Measurements from ENCODE around the gene CLDN22. TPM values are rescaled to one million over a fixed set of nuclear protein-coding genes. Genes with fewer than 3 reads are reported as not detected.

The CLDN22 gene
- total RNA-seq, 1 donor from 2014 or later, result not detected

GRCh38 chr4:183321516-183321915 is 1.4 kb upstream of the CLDN22 start:
- no peak for DNase-seq

DNA sequence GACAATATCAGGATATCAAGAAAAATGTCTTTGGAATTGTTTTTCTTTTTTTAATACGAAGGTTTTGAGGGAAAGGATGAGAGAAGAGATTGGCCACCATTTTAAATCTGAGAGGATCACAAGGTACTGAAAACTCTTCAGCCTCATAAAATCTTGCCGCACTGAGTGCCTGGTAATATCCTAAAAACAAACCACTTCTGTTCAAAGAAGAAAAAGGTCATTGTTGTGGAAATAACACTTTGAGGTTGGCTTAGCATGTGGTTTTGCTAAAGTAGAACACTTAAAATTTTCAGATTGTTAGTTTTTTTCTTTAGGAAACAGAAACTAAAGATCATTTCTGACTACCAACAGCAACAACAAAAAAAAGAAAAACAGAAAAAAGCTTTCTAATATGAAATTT is 1.0 kb upstream of the CLDN22 start:
- DNase-seq, result no peak

DNA sequence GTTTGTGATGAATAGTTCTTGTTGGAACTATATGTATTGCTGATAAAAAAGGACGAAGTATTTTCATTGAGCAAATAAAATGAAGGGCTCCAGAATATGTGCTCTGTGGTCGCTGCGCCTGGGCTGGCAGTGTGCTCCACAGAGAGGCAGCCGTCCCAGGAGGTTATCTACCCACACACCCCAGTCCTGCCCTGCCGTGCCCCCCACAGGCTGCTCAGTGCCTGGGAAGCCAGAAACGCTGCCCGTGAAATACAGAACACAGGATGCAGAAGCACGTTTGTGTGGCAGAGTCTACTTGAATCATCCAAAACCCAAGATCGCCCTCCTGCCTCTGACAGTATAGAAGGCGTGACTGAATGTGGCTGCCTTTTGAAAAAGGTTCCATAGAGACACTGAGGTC is 1.4 kb downstream of the CLDN22 start:
- no peak for DNase-seq

- DNase-seq, result no peak
Observed at GRCh38 chr4:183314806-183315205, 5.3 kb downstream of the CLDN22 start.

DNA sequence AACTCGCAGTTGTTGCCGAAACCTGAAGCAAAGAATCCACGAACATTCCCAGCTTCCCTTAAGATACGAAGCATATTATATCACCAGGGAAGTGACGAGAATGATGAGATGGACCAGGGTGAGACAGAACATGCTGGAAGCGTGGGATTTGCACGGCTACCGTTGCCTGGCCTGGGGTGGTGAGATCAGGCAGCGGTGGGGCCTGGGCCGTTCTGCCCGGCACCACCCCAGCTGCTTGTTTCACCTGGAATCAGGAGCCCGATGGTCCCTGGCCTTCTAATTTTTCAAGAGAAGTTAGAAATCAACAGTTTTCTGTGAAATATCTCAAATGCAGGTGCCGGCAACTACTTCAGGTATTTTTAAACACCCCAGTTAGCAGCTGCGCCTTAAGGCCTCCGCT is 5.7 kb downstream of the CLDN22 start:
- DNase-seq, result no peak

GRCh38 chr4:183312841-183313240 is 7.2 kb downstream of the CLDN22 start:
- DNase-seq, result no peak

GRCh38 chr4:183306811-183307210 is 13.3 kb downstream of the CLDN22 start:
- no peak for DNase-seq

DNA sequence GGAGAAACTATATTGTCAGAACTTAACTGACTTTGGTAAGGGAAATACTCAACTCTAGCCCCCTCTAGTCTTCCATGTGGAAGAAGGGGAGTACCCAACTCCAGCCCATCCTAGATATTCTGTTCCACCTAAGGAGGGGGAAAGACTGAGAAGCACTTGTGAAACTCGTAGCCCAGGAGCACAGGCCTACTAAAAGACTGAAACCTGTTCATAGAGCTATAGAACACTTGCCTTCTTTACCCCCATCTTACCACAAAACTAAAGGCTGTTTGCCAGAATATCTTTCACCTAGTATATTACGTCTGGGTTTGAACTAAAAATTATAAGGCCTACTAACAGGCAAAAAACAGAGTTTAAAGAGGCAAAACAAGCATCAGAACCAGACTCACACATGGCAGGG is 15.5 kb downstream of the CLDN22 start:
- no peak for DNase-seq

DNA sequence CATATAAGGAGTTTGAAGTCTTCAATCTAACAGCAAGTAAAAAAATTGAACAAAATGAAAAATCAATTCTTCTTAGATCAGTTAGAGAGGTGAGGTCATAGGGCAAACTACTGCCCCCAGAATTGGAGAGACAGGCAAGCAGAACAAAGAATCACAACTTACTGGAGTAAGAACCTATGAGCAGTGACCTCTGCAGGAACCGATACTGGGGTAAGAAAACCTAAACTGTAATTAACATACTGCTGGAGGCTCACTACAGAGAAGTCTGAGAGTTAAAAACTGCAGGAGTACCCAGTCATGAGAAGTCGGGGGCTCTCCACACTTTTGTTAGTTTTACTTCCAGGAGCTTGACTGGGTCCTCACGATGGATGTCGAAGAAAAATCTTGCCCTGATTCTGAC is 16.0 kb downstream of the CLDN22 start:
- DNase-seq, result no peak

DNA sequence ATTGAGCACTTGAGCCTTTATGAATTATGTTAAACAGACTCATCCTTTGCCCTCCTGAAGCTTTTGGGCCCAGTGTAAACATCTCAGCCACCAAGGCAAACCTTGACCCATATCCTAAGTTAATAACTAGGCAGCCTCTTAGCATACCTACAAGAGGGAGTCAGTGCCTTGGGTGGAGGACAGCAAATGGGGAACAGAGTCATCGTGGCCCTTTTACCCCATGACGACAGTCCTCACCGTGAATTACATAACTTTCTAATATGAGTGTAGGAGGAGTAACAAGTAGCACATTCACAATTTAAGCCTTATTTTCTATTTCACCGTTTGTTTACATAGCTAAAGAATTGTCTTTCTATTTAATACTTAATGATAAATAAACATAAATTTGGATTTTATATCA is 16.8 kb downstream of the CLDN22 start:
- DNase-seq, result no peak

DNA sequence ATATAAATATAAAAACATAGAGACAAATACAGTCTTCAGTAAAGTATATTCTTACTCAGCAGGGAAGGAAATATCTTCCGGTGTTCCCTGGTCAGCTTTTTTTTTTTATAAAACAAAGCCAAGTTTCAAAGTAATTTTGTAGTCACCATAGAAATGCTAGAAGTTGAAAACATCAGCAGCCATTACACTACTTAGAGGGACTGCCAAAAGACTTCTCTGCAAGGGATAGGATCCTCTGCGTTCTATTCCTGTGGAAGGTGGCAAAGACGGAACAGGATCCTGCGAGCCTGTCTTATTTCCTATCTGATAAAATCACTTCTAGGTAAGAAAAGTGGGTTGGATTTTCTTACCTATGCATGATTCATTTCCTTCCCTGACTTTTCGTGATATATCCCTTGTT is 19.4 kb downstream of the CLDN22 start:
- no peak for DNase-seq

DNA sequence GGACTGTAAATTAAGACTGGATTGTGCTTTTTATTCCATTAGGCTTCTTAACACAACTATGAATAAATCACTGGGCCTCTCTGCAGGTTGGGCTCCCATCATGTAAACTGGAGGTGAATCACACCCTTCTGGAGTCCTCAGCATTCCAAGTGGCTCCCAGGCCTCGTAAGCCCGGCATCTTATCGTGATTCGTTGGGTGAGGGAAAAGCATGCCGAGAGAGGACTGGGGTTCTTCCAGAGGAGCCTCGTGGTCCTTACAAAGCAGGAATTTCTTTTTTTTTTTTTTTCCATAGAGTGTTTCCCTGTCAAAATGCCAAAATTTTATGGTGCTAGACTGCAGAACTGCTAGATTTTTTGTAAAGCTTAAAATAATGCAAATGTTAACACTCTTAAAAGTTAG is 20.0 kb downstream of the CLDN22 start:
- no peak for DNase-seq

DNA sequence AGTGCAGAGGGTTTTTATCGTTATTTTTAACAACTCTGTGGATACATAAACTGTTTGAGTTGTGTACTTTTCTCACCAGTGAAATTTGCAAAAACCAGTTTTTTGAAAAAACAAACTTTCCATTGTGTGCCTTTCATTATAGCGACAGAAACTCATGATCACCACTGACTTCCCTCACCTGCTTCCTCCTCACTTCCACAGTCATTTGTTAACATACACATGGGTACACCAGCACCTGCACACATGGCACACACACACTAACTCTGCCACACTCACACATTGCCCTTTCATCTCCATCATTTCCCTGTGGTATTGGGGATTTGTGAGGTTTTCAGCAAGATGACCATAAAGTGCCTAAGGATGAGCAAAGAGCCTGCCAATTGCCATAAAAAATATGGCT is 20.6 kb downstream of the CLDN22 start:
- DNase-seq, result no peak

DNA sequence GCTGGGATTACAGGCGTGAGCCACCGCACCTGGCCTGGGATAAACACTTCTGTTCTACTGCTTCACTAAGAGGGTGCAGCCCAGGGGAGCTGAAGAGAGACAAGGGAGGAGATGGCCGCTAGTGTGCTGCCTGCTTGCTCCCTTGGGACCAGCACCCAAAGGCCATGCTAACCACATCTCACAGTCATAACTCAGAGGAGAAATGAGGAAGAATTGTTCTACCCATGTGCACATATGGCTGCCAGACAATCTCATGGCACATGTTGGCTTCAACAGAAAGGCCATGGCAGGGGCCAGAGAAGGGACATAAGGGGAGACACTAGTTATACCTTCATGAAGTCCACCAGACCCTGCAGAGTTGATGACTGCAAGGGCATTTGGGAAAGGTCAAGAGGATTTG is 22.4 kb downstream of the CLDN22 start:
- DNase-seq, result no peak

GRCh38 chr4:183295711-183296110 is 24.4 kb downstream of the CLDN22 start:
- DNase-seq, result no peak

DNA sequence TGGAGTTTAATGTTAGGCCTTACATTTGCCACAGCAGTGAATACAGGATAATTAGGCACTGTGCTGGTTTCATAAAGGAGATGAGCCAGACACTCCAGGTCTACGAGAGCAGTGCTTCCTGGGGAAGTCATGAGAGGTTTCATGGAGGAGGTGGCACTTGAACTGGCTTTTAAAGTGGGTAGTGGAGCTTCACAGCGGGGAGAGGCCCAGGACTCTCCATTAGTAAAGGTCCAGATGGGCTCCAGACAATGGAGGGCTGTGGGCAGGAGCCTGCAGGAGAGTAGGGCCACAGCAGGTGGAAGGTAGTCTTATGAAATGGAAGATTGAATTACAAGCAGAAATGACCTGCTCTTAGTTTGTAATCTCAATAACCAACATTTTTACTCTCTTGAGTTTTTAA is 29.0 kb downstream of the CLDN22 start:
- DNase-seq, result no peak

DNA sequence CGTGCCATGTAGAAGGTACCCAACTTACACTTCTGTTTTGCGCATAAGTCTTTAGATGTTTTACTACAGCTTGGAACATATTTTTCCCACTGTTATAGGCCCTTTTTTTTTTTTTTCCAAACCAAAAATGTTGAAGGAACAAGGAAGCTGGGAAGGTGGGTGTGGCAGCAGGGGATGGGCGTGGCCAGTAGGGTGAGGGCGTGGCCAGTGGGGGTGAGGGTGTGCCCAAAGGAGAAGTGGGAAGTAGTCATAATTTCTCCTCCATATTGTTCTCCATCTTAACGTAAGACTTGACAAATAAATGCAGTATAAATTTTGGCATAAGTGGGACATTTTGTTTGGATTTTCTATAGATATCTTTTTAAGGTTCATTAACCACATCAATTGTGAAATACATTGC is 30.4 kb downstream of the CLDN22 start:
- no peak for DNase-seq

DNA sequence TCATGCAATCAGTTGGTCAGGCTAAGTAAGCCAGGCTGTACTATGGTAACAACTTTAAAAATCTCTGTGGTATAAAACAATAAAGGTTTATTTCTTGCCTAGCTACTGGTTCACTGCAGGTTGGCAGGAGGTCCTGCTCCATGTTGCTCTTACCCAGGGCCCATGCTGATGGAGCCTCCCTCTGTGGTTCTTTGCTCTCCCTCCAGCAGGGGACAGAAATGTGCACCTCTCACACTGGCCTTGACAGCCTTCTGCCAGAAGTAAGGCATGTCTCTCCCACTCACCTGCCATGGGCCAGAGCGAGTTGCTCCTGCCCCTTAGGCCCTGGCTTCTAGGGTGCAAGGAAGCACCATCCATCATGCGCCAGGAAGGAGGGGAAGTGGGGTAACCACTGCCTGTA is 31.1 kb downstream of the CLDN22 start:
- DNase-seq, result no peak

DNA sequence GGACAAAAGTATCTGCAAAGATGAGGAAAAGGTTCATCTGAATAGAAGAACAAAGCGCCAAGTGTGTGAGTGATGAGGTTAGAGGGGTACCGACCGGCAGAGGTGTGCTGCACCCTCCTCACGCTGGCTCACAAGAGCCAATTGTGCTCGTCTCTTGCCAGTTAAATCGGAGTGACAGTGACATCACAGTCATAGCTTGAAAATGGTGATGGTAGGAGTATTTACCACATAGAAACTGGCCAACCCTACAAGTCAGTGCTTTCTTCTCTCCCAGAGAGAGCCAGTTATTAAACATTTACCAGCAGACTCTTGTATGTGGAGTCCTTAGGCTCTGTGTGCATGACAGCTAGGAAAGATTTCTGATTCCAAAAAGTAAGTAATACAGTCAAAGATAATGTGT is 32.4 kb downstream of the CLDN22 start:
- no peak for DNase-seq

DNA sequence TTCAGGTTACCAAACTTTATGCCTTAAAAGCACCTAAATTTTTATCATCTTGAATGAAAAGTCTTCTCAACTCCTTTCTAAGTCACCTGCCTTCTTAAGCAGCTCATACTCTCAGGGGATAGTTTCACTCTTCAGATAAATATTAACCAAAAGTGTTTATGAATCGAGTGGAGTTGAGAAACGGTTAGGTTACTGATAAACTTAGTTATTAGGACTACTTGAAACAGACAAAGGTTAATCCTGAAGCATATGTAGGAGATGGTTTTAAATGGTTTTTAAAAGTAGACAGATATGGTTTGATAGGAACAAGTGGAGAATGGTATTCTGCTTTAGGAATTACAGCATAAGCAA is 32.8 kb downstream of the CLDN22 start:
- no peak for DNase-seq

- DNase-seq, result no peak
Observed at GRCh38 chr4:183286590-183287308, 33.3 kb downstream of the CLDN22 start.

GRCh38 chr4:183285886-183286285 is 34.2 kb downstream of the CLDN22 start:
- no peak for DNase-seq

- DNase-seq, result no peak
Observed at GRCh38 chr4:183284965-183285364, 35.1 kb downstream of the CLDN22 start.

DNA sequence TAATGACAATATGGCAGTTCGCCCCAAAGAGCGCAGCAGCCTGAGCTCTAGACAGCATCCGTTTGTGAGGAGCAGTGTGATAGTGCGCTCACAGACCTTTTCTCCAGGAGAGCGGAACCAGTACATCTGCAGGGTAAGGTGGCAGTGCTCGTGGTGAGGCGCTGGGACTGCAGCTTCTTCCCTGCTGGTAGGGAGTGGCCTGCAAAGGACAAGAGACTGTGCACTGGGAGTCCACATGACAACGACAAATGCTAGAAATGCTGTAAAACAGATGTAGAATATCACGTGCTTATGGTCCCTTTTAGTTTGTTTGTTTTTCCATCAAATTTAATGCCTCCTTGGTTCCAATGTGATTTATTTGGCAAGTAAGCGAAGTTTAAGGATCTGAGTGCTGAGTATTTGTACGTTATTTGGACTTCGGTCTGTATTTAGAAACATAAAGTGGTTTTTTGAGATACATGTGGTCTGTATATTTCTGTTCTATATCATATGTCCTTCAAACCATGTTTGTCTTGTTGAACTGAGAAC is 35.8 kb downstream of the CLDN22 start:
- DNase-seq, result no peak

DNA sequence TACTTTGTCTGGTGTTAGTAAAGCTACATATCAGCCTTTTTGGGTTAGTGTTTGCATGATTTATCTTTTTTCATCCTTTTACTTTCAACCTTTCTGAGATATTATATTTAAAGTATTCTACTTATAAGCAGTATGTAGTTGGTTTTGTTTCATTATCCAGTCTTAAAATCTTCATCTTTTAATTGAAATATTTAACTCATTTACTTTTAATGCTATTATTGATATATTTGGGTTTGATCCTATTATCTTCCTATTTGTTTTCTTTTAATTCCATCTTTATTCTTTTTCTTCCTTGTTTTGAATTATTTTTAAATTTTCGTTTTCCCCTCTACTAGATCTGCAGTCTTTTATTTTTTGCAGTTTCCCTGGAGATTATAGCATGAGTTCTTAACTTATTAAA is 44.0 kb downstream of the CLDN22 start:
- no peak for DNase-seq

Data from occipital lobe (tissue), 2 donors.